Fibroblast of upper back skin (primary cell): Measurements from ENCODE around the gene TNFAIP8.

ENCODE experiments used
- DNase-seq: peaks from one replicate; pipeline ENCODE4 v3.0.0-alpha.2; 2013

The TNFAIP8 gene

GRCh38 chr5:119373449-119373858 lies 17.6 kb downstream of the TNFAIP8 start:
- DNase-seq = no peak

- DNase-seq = no peak
Observed at GRCh38 chr5:119374901-119375300, 19.1 kb downstream of the TNFAIP8 start.

GRCh38 chr5:119377066-119377465 lies 21.2 kb downstream of the TNFAIP8 start:
- no peak for DNase-seq

GRCh38 chr5:119378075-119378700 lies 22.4 kb downstream of the TNFAIP8 start:
- DNase-seq = peak; percentile 71

GRCh38 chr5:119379096-119379495 lies 23.3 kb downstream of the TNFAIP8 start:
- DNase-seq = no peak

- no peak for DNase-seq
Observed at GRCh38 chr5:119379942-119380547, 24.2 kb downstream of the TNFAIP8 start.

DNA sequence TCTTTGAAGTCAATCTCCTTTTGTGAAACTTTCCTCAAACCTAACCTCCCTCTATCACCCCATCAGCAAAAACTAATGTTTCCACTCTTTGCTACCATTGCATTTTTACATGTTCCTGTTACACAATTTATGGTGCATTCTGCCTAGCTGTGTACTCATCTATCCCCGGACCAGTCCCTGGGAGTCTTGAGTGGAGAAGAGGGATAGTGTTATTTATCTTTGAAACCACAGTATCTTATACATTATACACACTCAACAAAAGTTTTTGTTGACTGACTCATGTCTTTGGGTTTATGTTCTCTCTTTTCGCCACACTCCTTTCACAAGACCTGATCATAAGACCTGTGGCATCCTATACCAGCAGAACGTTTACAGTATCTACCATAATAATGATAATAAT lies 26.4 kb downstream of the TNFAIP8 start:
- no peak for DNase-seq

DNA sequence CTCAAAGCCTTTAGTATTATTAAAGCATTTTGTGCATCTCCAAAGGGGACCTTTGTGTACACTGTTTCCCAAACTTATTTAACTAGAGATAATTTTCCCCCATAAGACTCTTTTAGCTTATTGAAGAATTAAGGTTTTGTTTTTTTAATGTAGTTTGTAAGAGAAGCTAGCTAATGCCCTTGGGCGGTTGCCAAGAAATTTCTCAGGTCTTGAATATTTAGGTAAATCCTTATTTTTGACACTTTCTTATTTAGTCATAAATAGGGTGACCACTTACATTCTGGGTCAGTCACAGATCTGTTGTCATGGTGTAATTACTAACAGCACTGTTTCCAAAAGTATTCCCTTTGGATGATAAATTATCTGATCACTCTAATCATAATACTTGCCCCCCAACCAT lies 27.2 kb downstream of the TNFAIP8 start:
- no peak for DNase-seq

- DNase-seq = no peak
Observed at GRCh38 chr5:119385136-119385535, 29.3 kb downstream of the TNFAIP8 start.

GRCh38 chr5:119385536-119386128 lies 29.8 kb downstream of the TNFAIP8 start:
- no peak for DNase-seq

GRCh38 chr5:119386596-119387344 lies 31.0 kb downstream of the TNFAIP8 start:
- no peak for DNase-seq

DNA sequence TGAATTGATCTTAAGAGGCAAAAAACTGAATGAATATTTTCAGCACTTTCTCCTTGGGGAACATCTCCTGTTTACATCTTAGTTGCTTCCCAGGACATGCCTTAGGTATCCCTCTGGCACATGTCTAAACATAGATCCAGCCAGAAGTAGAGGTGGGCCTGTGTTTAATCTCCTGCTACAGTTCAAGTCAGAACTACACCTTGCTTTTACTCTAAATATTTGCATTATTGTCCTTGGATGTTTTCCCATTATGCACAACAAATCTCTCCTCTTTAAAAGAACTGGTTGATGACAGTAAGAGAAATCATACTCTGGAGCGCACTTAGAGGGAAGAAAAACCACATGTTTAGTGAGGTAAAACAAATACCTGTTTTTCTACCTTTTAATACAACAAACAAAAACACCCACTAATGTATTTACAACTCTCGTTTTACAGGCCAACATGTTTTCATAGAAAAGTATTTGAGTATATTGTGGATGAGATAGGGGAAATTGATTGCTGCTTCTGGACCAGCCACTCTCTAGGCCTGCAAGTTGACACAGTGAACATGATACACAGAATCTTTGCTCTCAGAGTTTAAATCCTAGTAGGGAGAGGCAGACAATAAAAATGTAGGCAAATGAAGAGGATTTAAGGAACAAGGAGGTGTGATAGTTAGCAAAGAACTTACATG lies 32.3 kb downstream of the TNFAIP8 start:
- DNase-seq = no peak

GRCh38 chr5:119388619-119389190 lies 32.9 kb downstream of the TNFAIP8 start:
- DNase-seq = no peak

DNA sequence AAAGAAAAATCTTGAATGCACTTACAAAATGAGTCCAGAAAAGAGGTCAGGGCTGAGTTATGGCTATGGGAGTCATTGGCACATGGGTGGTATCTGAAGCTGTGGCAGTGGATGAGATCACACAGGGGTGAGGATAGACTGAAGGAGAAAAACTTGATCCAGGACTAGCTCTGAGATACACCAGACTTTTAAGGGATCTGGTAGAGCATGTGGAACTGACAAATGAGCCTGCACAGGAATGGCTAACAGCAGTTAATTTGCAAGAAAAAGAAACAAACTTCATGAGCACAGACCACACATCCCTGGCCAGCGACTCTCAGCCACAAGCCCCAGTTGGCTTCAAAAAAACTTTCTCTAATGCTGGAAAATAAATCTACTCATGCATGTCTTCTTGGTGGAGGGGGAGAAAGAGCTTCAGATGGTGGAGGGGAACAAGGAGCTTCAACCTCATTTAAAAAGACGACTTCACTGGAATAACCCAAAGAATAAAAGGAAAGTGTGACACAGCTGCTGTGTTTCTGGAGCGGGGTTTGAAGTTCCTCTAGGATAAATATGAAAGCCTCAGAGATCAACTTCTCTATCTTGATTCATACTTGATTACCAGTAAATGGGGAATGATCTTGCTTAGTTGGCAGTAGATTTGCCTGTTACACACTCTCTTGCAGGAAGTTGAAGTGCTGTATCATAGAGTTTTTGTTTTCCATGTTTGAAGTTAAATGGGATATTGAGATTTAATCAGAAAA lies 33.6 kb downstream of the TNFAIP8 start:
- peak; percentile 61 for DNase-seq

DNA sequence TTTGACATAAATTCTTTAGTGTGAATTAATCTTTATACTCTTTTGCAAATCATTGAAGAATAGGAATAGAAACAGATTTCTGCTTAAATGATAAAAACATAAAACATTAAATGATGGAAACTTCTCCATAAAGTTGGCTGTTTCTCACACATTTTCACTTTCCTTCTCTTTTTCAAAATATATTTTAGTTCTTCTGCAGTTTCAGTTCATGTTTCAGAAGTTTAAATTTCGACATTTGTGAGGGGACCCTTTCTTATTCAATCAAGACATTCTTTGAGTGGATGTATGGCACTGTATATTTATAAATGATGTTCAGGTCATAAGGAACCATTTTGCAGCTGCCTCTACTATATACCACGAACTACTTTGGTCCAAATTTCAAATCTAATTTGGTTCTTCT lies 34.6 kb downstream of the TNFAIP8 start:
- no peak for DNase-seq

- DNase-seq = peak; percentile 93
Observed at GRCh38 chr5:119393201-119393691, 37.4 kb downstream of the TNFAIP8 start.

DNA sequence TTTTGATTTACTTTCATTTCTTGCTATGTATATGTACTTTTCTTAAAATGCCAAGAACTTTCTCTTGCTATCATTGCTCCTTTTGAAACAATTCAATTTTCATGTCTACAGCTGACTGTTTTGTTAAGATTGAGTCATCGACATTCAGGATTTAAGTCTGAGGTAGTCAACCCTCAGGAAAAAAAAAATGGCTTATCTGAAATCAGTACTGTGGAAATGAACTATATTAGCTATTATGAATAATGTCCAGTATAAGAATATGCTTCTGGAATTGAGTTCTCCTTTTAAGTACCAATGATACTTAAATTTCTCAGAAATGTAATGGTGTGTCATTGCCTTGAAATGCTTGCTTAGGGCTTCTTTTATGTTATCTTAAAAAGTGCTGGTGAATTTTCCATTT lies 37.9 kb downstream of the TNFAIP8 start:
- DNase-seq = peak; percentile 86

DNA sequence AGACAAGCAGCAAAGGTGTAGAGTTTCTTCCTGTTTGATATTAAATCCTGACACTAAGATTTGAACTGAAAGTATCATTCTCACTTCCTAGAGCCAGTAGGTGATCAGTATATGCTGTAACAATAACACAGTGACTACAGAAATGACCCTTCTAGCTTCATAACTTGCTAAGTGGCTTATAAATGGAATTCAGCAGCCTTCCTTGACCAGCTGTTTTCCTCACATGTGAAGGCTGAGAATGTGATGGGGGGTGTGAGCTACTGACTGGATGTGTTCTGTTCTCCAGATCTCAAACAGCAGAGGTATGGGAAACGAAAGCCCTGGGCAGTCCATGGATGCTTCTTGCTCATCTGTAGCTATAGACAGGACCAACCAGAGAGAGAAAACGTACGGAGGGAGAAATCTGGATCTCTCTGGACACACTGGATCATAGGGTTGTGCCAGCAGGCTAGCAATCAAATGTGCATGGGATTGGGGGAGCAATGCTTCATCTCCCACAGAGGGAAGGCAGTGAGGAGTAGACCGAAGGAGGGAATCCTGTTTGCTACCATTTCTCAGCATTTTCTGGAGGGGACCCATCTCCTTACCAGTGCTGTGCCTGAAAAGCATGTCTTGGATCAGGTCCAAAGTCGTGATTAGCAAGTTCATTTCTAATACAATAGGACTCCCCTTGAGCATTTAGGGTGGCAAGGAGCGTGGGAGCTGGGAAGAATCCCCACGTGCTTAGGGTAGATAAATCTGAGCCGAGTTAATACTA lies 39.4 kb downstream of the TNFAIP8 start:
- DNase-seq = peak; percentile 46

GRCh38 chr5:119396030-119396664 lies 40.3 kb downstream of the TNFAIP8 start:
- no peak for DNase-seq

DNA sequence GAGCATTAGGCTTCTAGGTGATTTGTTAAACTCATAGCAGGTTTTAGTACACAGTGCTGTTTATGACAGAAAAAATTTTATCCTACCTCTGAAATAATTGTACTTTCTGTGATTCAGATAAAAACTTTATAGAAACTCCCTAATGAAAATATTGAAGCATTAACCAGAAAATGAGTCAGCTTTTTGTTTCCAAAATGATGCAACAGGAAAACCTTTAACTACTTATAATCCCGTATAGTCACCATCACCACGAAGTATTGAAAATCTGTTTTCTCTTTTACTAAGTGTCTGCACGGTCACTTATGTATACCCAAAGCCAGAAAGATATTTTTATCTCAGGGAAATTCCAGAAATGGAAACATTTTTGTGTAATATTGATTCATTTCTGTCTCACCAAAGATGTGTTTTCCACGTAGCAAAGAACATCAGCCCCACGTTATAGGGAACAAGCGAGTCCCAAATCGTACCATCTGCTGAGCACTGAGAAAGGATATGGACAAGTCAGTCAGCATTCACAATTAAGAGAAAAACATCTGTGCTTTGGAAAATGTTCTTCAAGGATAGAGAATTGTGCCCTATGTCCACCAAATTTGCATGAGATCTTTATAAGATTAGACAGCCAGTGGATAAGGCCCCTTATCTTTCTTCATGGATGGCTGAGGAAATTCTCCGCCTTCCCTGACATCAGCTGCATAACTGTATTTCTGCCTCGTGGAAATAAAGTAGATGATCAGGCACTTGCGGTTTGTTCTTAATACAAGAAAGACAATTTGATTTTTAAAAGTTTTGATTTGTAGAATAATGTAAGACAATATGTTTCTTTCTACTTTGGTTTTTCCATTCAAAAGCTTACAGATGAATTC lies 41.9 kb downstream of the TNFAIP8 start:
- DNase-seq = peak; percentile 84
